ENCODE results near the gene SOS1. TPM values are rescaled to one million over a fixed set of nuclear protein-coding genes. Genes with fewer than 3 reads are reported as not detected.

The SOS1 gene
- total and polyA plus RNA-seq, 2 donors (not counting 3 experiments of a cell fraction or from before 2014, with no cell fraction given): 22.2 to 32.5 TPM

- no TSS peak for BruUV-seq (replicated peaks)
- H4K20me1 ChIP-seq (replicated peaks; ENCODE audit: control insufficient read depth, extremely low read depth, insufficient read depth, low read length): peaks cover 11% of the 10 kb centered on the region
- H3K4me2 ChIP-seq (ENCODE audit: insufficient read depth, low read length): no peak overlapping the region
- H3K9me3 ChIP-seq (replicated peaks; ENCODE audit: control insufficient read depth, insufficient read depth, low read length): no peaks in the 10 kb centered on the region
- DNase-seq (ENCODE audit: low read depth, low spot score): no peak
- FAIRE-seq: no peak
- intact Hi-C loops (cut with micrococcal nuclease) (no loop called here), dilution Hi-C loops (cut with MboI; ENCODE audit: extremely low pct_ligation_motif_present, low sequenced_read_pairs) (no loop called here)
- H3K27me3 ChIP-seq (ENCODE audit: control insufficient read depth in 2 of 2, insufficient read depth in 2 of 2, low read length in 2 of 2): no peaks in the 10 kb centered on the region
- H2AFZ ChIP-seq (ENCODE audit: low read depth, low read length): no peak overlapping the region
- no peak for TF ChIP-seq POLR2AphosphoS5 (IDR thresholded peaks at IDR 0.05; ENCODE audit: insufficient read depth, low read depth, low read length)
- TF ChIP-seq EZH2 (IDR thresholded peaks at IDR 0.05; ENCODE audit: borderline replicate concordance, low read depth, low read length, severe bottlenecking): no peak
- no peak for TF ChIP-seq FOS (IDR thresholded peaks at IDR 0.05; ENCODE audit: borderline replicate concordance, insufficient read depth, low read length)
- no peak for TF ChIP-seq MAX (IDR thresholded peaks at IDR 0.05; ENCODE audit: insufficient read depth, insufficient read length)
- TF ChIP-seq GATA2 (IDR thresholded peaks at IDR 0.05; ENCODE audit: insufficient read depth, insufficient read length, low read depth, low read length): no peak
- no peak for TF ChIP-seq CTCF (IDR thresholded peaks at IDR 0.05; ENCODE audit: extremely low read depth in 1 of 2, insufficient read depth in 1 of 2, low read depth in 1 of 2, low read length in 2 of 2)
- TF ChIP-seq MYC (IDR thresholded peaks at IDR 0.05; ENCODE audit: low read depth, low read length): no peak
- no peak for TF ChIP-seq POLR2A (IDR thresholded peaks at IDR 0.05; ENCODE audit: low read depth, low read length)
- TF ChIP-seq JUN (IDR thresholded peaks at IDR 0.05; ENCODE audit: borderline replicate concordance, insufficient read depth, insufficient read length, low read depth): no peak
- peaks cover 74% of the 10 kb centered on the region for H3K79me2 ChIP-seq (ENCODE audit: control insufficient read depth, insufficient read depth, low read length)
- ChIA-PET CTCF (interaction anchor here (1.9 kb wide), 1 partner anchor 16 kb away, joined by 5 read pairs; no protein-coding TSS in a partner anchor), POLR2A (no interaction called here)
- H3K4me1 ChIP-seq (ENCODE audit: control insufficient read depth, extremely low read depth, insufficient read depth, low read length): no peaks in the 10 kb centered on the region
- H3K4me3 ChIP-seq (replicated peaks in 1 of 3; ENCODE audit: insufficient read depth in 1 of 3, low read depth in 1 of 3, low read length in 3 of 3): no peak overlapping the region
- H3K9ac ChIP-seq (replicated peaks; ENCODE audit: extremely low read depth, insufficient read depth, low read length): no peak overlapping the region
- no peaks in the 10 kb centered on the region for H3K9me1 ChIP-seq (replicated peaks; ENCODE audit: control insufficient read depth, extremely low read depth, insufficient read depth, low read length)
- H3K27ac ChIP-seq (ENCODE audit: insufficient read depth, low read depth, low read length): no peak overlapping the region
- H3K36me3 ChIP-seq (ENCODE audit: control insufficient read depth in 2 of 2, extremely low read depth in 1 of 2, insufficient read depth in 2 of 2, low read length in 2 of 2): peaks cover 0 to 2% of the 10 kb centered on the region in 2 experiments
These were observed 12.5 kb downstream of the SOS1 start for GRCh38 chr2:39108377-39108776.
